GM23338 (cell line): Measurements from ENCODE around the gene WNT4. TPM values are rescaled to one million over a fixed set of nuclear protein-coding genes. Genes with fewer than 3 reads are reported as not detected.

ENCODE experiments used
- ATAC-seq: fragments of 200-7000 bp; cut with Tn5 transposase; 3 replicates; pipeline ENCODE4 v1.9.1; 2020
- DNase-seq: peaks from one replicate; pipeline ENCODE4 v3.0.0-alpha.2; 2015; ENCODE audit warnings: low spot score
- H2AFZ ChIP-seq: fragments of 200-600 bp; sonication (generic); 2 replicates; pipeline ENCODE4 v1.8.0; 2016; ENCODE audit warnings: antibody characterized with exemption, mild to moderate bottlenecking, moderate library complexity
- H3F3A ChIP-seq: fragments of 200-600 bp; sonication (generic); replicated peaks from 2 replicates; pipeline ENCODE4 v1.8.0; 2017; ENCODE audit warnings: antibody characterized with exemption, mixed run types, low read depth
- H3K27ac ChIP-seq: fragments of 200-600 bp; sonication (generic); 2 replicates; pipeline ENCODE4 v1.6.1; 2016; ENCODE audit warnings: low read depth
- H3K27me3 ChIP-seq: fragments of 200-600 bp; sonication (generic); 2 replicates; pipeline ENCODE4 v1.8.0; 2016; ENCODE audit warnings: mild to moderate bottlenecking, mixed run types, moderate library complexity; ENCODE audit not compliant: insufficient read depth
- H3K36me3 ChIP-seq: fragments of 200-600 bp; sonication (generic); 2 replicates; pipeline ENCODE4 v1.8.0; 2016; ENCODE audit warnings: mild to moderate bottlenecking; ENCODE audit not compliant: insufficient read depth
- H3K4me1 ChIP-seq: fragments of 200-600 bp; sonication (generic); 2 replicates; pipeline ENCODE4 v1.8.0; 2016; ENCODE audit warnings: mild to moderate bottlenecking, moderate library complexity; ENCODE audit not compliant: insufficient read depth
- H3K4me2 ChIP-seq: fragments of 200-600 bp; sonication (generic); 2 replicates; pipeline ENCODE4 v1.7.1; 2017; ENCODE audit warnings: mixed run types
- H3K4me3 ChIP-seq: fragments of 200-600 bp; sonication (generic); 2 replicates; pipeline ENCODE4 v1.6.1; 2016; ENCODE audit warnings: mixed run types
- H3K79me2 ChIP-seq: fragments of 200-600 bp; sonication (generic); replicated peaks from 2 replicates; pipeline ENCODE4 v1.8.0; 2017; ENCODE audit warnings: mild to moderate bottlenecking; ENCODE audit not compliant: insufficient read depth
- H3K9me2 ChIP-seq: fragments of 200-600 bp; sonication (generic); 2 replicates; pipeline ENCODE4 v1.8.0; 2017; ENCODE audit not compliant: insufficient read depth
- H4K20me1 ChIP-seq: fragments of 200-600 bp; sonication (generic); replicated peaks from 2 replicates; pipeline ENCODE4 v1.8.0; 2017; ENCODE audit warnings: mild to moderate bottlenecking; ENCODE audit not compliant: insufficient read depth
- H3K27ac Mint-ChIP-seq: 2 replicates; pipeline ENCODE4 v1.8.0; 2020; ENCODE audit warnings: inconsistent platforms, mild to moderate bottlenecking, moderate library complexity, mixed read lengths
- H3K27me3 Mint-ChIP-seq: 3 replicates; pipeline ENCODE4 v1.8.0; 2022; ENCODE audit warnings: low read depth, mild to moderate bottlenecking, moderate library complexity, mixed read lengths, inconsistent platforms; ENCODE audit not compliant: insufficient read depth, poor library complexity
- H3K36me3 Mint-ChIP-seq: 3 replicates; pipeline ENCODE4 v1.8.0; 2021; ENCODE audit warnings: low read depth, mild to moderate bottlenecking, inconsistent platforms, moderate library complexity, mixed read lengths
- H3K4me1 Mint-ChIP-seq: 3 replicates; pipeline ENCODE4 v1.8.0; 2020; ENCODE audit warnings: mild to moderate bottlenecking, inconsistent platforms, mixed read lengths
- H3K4me3 Mint-ChIP-seq: 3 replicates; pipeline ENCODE4 v1.8.0; 2021; ENCODE audit warnings: moderate library complexity, mild to moderate bottlenecking, inconsistent platforms, mixed read lengths
- H3K9me3 Mint-ChIP-seq: 3 replicates; pipeline ENCODE4 v1.8.0; 2020; ENCODE audit warnings: moderate library complexity, mild to moderate bottlenecking, inconsistent platforms, mixed read lengths
- CREB1 ChIP-seq: fragments of 250-450 bp; sonication (Bioruptor Pico); IDR thresholded peaks from 2 replicates; pipeline ENCODE4 v1.5.0; 2020; ENCODE audit warnings: low read depth, mild to moderate bottlenecking, moderate library complexity
- EZH2 ChIP-seq: fragments of 200-600 bp; sonication (generic); IDR thresholded peaks from one replicate; pipeline ENCODE4 v1.8.0; 2017; ENCODE audit warnings: antibody characterized with exemption, mild to moderate bottlenecking, low read depth; ENCODE audit not compliant: unreplicated experiment
- JUNB ChIP-seq: IDR thresholded peaks from one replicate; pipeline ENCODE4 v1.6.1; 2016; ENCODE audit warnings: antibody characterized with exemption; ENCODE audit not compliant: unreplicated experiment
- REST ChIP-seq: IDR thresholded peaks from one replicate; pipeline ENCODE4 v1.6.1; 2018; ENCODE audit warnings: antibody characterized with exemption; ENCODE audit not compliant: unreplicated experiment
- STAT1 ChIP-seq: IDR thresholded peaks from one replicate; pipeline ENCODE4 v1.6.1; 2016; ENCODE audit warnings: antibody characterized with exemption; ENCODE audit not compliant: unreplicated experiment
- polyA plus RNA-seq: library from polyadenylated mRNA; unstranded; fragments of >200 nt; fragmentation: Nextera tagmentation; extraction: Ambion mirVana; gene quantifications from 2 replicates; pipeline ENCODE4 v1.2.1, GENCODE V29; 2016
- total RNA-seq: library from RNA; depleted of rRNA; stranded (reverse); fragments of >200 nt; shearing (Covaris generic); gene quantifications from 2 replicates; pipeline ENCODE4 v1.2.3, GENCODE V29; 2014
- TF ChIP-seq, protein P1 (sequence below): fragments of 250-450 bp; sonication (Bioruptor Pico); IDR thresholded peaks from 2 replicates; pipeline ENCODE4 v1.5.0; 2020; ENCODE audit warnings: mild to moderate bottlenecking, moderate library complexity

Gene WNT4
- total and polyA plus RNA-seq, 2 experiments from 2014 or later, result 0.59 to 0.79 TPM

DNA sequence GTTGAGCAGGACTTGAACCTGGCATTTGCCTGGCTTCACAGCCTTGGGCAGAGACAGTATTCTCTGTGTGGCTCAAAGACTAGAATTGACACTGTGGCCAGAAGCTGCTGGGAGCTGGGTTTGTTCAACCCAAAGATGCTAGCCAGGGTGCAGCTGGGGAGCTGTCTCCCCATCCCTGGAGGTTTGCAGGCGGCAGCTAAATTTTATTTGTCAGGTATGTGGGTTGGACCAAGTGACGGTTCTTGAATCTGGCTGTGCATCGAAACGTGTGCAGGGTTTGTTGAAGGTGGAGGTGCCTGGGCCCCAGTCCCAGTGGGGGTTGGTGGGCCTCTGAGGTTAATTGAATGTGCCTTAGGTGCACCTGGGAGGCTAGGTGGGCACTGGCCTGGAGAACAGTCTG, 11.8 kb downstream of the WNT4 start:
- H3F3A ChIP-seq, result 0 out of 2 replicates have a peak, but pooled peaks cover 3% of the 10 kb centered on the region
- H4K20me1 ChIP-seq, result no peaks in the 10 kb centered on the region; the same call in 1 of the 2 replicates
- H3K36me3 Mint-ChIP-seq, result no peaks in the 10 kb centered on the region
- TF ChIP-seq, protein P1, sequence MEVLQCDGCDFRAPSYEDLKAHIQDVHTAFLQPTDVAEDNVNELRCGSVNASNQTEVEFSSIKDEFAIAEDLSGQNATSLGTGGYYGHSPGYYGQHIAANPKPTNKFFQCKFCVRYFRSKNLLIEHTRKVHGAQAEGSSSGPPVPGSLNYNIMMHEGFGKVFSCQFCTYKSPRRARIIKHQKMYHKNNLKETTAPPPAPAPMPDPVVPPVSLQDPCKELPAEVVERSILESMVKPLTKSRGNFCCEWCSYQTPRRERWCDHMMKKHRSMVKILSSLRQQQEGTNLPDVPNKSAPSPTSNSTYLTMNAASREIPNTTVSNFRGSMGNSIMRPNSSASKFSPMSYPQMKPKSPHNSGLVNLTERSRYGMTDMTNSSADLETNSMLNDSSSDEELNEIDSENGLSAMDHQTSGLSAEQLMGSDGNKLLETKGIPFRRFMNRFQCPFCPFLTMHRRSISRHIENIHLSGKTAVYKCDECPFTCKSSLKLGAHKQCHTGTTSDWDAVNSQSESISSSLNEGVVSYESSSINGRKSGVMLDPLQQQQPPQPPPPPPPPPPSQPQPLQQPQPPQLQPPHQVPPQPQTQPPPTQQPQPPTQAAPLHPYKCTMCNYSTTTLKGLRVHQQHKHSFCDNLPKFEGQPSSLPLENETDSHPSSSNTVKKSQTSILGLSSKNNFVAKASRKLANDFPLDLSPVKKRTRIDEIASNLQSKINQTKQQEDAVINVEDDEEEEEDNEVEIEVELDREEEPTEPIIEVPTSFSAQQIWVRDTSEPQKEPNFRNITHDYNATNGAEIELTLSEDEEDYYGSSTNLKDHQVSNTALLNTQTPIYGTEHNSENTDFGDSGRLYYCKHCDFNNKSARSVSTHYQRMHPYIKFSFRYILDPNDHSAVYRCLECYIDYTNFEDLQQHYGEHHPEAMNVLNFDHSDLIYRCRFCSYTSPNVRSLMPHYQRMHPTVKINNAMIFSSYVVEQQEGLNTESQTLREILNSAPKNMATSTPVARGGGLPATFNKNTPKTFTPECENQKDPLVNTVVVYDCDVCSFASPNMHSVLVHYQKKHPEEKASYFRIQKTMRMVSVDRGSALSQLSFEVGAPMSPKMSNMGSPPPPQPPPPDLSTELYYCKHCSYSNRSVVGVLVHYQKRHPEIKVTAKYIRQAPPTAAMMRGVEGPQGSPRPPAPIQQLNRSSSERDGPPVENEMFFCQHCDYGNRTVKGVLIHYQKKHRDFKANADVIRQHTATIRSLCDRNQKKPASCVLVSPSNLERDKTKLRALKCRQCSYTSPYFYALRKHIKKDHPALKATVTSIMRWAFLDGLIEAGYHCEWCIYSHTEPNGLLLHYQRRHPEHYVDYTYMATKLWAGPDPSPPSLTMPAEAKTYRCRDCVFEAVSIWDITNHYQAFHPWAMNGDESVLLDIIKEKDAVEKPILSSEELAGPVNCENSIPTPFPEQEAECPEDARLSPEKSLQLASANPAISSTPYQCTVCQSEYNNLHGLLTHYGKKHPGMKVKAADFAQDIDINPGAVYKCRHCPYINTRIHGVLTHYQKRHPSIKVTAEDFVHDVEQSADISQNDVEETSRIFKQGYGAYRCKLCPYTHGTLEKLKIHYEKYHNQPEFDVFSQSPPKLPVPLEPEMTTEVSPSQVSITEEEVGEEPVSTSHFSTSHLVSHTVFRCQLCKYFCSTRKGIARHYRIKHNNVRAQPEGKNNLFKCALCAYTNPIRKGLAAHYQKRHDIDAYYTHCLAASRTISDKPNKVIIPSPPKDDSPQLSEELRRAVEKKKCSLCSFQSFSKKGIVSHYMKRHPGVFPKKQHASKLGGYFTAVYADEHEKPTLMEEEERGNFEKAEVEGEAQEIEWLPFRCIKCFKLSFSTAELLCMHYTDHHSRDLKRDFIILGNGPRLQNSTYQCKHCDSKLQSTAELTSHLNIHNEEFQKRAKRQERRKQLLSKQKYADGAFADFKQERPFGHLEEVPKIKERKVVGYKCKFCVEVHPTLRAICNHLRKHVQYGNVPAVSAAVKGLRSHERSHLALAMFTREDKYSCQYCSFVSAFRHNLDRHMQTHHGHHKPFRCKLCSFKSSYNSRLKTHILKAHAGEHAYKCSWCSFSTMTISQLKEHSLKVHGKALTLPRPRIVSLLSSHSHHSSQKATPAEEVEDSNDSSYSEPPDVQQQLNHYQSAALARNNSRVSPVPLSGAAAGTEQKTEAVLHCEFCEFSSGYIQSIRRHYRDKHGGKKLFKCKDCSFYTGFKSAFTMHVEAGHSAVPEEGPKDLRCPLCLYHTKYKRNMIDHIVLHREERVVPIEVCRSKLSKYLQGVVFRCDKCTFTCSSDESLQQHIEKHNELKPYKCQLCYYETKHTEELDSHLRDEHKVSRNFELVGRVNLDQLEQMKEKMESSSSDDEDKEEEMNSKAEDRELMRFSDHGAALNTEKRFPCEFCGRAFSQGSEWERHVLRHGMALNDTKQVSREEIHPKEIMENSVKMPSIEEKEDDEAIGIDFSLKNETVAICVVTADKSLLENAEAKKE (CRISPR knock-in tag), result no peak
- TF ChIP-seq CREB1 (CRISPR knock-in tag) (no peak), STAT1 (no peak), JUNB (no peak), REST (no peak), EZH2 (no peak)
- no peak overlapping the region for H3K27ac ChIP-seq
- H3K4me1 ChIP-seq, result peaks cover 10% of the 10 kb centered on the region; the same call in 1 of the 2 replicates
- H3K4me1 Mint-ChIP-seq, result peaks cover 19% of the 10 kb centered on the region
- no peaks in the 10 kb centered on the region; the same call in 2 of the 3 replicates for H3K9me3 Mint-ChIP-seq
- H3K27me3 Mint-ChIP-seq, result peaks cover 9% of the 10 kb centered on the region
- H3K9me2 ChIP-seq, result no peaks in the 10 kb centered on the region
- ATAC-seq (no peak), DNase-seq (no peak)
- H3K79me2 ChIP-seq, result no peaks in the 10 kb centered on the region
- H3K4me3 ChIP-seq, result no peak overlapping the region
- no peak overlapping the region for H3K4me2 ChIP-seq
- no peaks in the 10 kb centered on the region for H3K36me3 ChIP-seq
- H3K27me3 ChIP-seq, result no peaks in the 10 kb centered on the region
- H3K4me3 Mint-ChIP-seq, result no peak overlapping the region
- no peak overlapping the region for H2AFZ ChIP-seq
- no peak overlapping the region for H3K27ac Mint-ChIP-seq
